GM23338 (cell line): ENCODE data around the gene ADCY1. TPM values are rescaled to one million over a fixed set of nuclear protein-coding genes. Genes with fewer than 3 reads are reported as not detected.

Source experiments
- ATAC-seq: fragments of 200-7000 bp; cut with Tn5 transposase; 3 replicates; pipeline ENCODE4 v1.9.1; 2020
- DNase-seq: peaks from one replicate; pipeline ENCODE4 v3.0.0-alpha.2; 2015; ENCODE audit warnings: low spot score
- H2AFZ ChIP-seq: fragments of 200-600 bp; sonication (generic); 2 replicates; pipeline ENCODE4 v1.8.0; 2016; ENCODE audit warnings: antibody characterized with exemption, mild to moderate bottlenecking, moderate library complexity
- H3F3A ChIP-seq: fragments of 200-600 bp; sonication (generic); replicated peaks from 2 replicates; pipeline ENCODE4 v1.8.0; 2017; ENCODE audit warnings: antibody characterized with exemption, mixed run types, low read depth
- H3K27ac ChIP-seq: fragments of 200-600 bp; sonication (generic); 2 replicates; pipeline ENCODE4 v1.6.1; 2016; ENCODE audit warnings: low read depth
- H3K27me3 ChIP-seq: fragments of 200-600 bp; sonication (generic); 2 replicates; pipeline ENCODE4 v1.8.0; 2016; ENCODE audit warnings: mild to moderate bottlenecking, mixed run types, moderate library complexity; ENCODE audit not compliant: insufficient read depth
- H3K36me3 ChIP-seq: fragments of 200-600 bp; sonication (generic); 2 replicates; pipeline ENCODE4 v1.8.0; 2016; ENCODE audit warnings: mild to moderate bottlenecking; ENCODE audit not compliant: insufficient read depth
- H3K4me1 ChIP-seq: fragments of 200-600 bp; sonication (generic); 2 replicates; pipeline ENCODE4 v1.8.0; 2016; ENCODE audit warnings: mild to moderate bottlenecking, moderate library complexity; ENCODE audit not compliant: insufficient read depth
- H3K4me2 ChIP-seq: fragments of 200-600 bp; sonication (generic); 2 replicates; pipeline ENCODE4 v1.7.1; 2017; ENCODE audit warnings: mixed run types
- H3K4me3 ChIP-seq: fragments of 200-600 bp; sonication (generic); 2 replicates; pipeline ENCODE4 v1.6.1; 2016; ENCODE audit warnings: mixed run types
- H3K79me2 ChIP-seq: fragments of 200-600 bp; sonication (generic); replicated peaks from 2 replicates; pipeline ENCODE4 v1.8.0; 2017; ENCODE audit warnings: mild to moderate bottlenecking; ENCODE audit not compliant: insufficient read depth
- H3K9me2 ChIP-seq: fragments of 200-600 bp; sonication (generic); 2 replicates; pipeline ENCODE4 v1.8.0; 2017; ENCODE audit not compliant: insufficient read depth
- H4K20me1 ChIP-seq: fragments of 200-600 bp; sonication (generic); replicated peaks from 2 replicates; pipeline ENCODE4 v1.8.0; 2017; ENCODE audit warnings: mild to moderate bottlenecking; ENCODE audit not compliant: insufficient read depth
- H3K27ac Mint-ChIP-seq: 2 replicates; pipeline ENCODE4 v1.8.0; 2020; ENCODE audit warnings: inconsistent platforms, mild to moderate bottlenecking, moderate library complexity, mixed read lengths
- H3K27me3 Mint-ChIP-seq: 3 replicates; pipeline ENCODE4 v1.8.0; 2022; ENCODE audit warnings: low read depth, mild to moderate bottlenecking, moderate library complexity, mixed read lengths, inconsistent platforms; ENCODE audit not compliant: insufficient read depth, poor library complexity
- H3K36me3 Mint-ChIP-seq: 3 replicates; pipeline ENCODE4 v1.8.0; 2021; ENCODE audit warnings: low read depth, mild to moderate bottlenecking, inconsistent platforms, moderate library complexity, mixed read lengths
- H3K4me1 Mint-ChIP-seq: 3 replicates; pipeline ENCODE4 v1.8.0; 2020; ENCODE audit warnings: mild to moderate bottlenecking, inconsistent platforms, mixed read lengths
- H3K4me3 Mint-ChIP-seq: 3 replicates; pipeline ENCODE4 v1.8.0; 2021; ENCODE audit warnings: moderate library complexity, mild to moderate bottlenecking, inconsistent platforms, mixed read lengths
- H3K9me3 Mint-ChIP-seq: 3 replicates; pipeline ENCODE4 v1.8.0; 2020; ENCODE audit warnings: moderate library complexity, mild to moderate bottlenecking, inconsistent platforms, mixed read lengths
- CREB1 ChIP-seq: fragments of 250-450 bp; sonication (Bioruptor Pico); IDR thresholded peaks from 2 replicates; pipeline ENCODE4 v1.5.0; 2020; ENCODE audit warnings: low read depth, mild to moderate bottlenecking, moderate library complexity
- EZH2 ChIP-seq: fragments of 200-600 bp; sonication (generic); IDR thresholded peaks from one replicate; pipeline ENCODE4 v1.8.0; 2017; ENCODE audit warnings: antibody characterized with exemption, mild to moderate bottlenecking, low read depth; ENCODE audit not compliant: unreplicated experiment
- NANOG ChIP-seq: IDR thresholded peaks from 2 replicates; pipeline ENCODE4 v1.6.1; 2016; ENCODE audit warnings: antibody characterized with exemption, borderline replicate concordance
- ZNF114 ChIP-seq: fragments of 250-450 bp; sonication (Bioruptor Pico); IDR thresholded peaks from 2 replicates; pipeline ENCODE4 v1.5.0; 2020; ENCODE audit warnings: mild to moderate bottlenecking, moderate library complexity
- polyA plus RNA-seq: library from polyadenylated mRNA; unstranded; fragments of >200 nt; fragmentation: Nextera tagmentation; extraction: Ambion mirVana; gene quantifications from 2 replicates; pipeline ENCODE4 v1.2.1, GENCODE V29; 2016
- total RNA-seq: library from RNA; depleted of rRNA; stranded (reverse); fragments of >200 nt; shearing (Covaris generic); gene quantifications from 2 replicates; pipeline ENCODE4 v1.2.3, GENCODE V29; 2014
- TF ChIP-seq, protein P1 (sequence below): IDR thresholded peaks from 2 replicates; pipeline ENCODE4 v1.6.1; 2016; ENCODE audit warnings: antibody characterized with exemption
- TF ChIP-seq, protein P2 (sequence below): fragments of 250-450 bp; sonication (Bioruptor Pico); IDR thresholded peaks from 2 replicates; pipeline ENCODE4 v1.5.0; 2020; ENCODE audit warnings: mild to moderate bottlenecking, moderate library complexity

The ADCY1 gene
- total and polyA plus RNA-seq, 2 experiments from 2014 or later = 2.3 to 18.7 TPM

DNA sequence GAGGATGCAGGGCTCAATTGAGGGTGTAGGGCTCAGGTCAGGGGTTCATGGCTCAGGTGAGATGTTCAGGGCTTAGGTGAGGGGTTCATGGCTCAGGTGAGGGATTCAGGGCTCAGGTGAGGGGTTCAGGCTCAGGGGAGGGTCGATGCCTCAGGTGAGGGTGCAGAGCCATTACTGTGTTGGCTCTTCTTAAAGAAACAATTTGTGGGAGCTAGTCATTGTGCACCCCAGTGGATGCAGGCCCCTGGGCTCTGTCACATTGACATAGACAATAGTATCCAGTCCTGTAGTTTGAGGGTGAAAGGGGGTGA, 86.7 kb downstream of the ADCY1 start:
- Histone ChIP-seq H2AFZ (no peak overlapping the region), H3K4me3 (no peak overlapping the region), H3K79me2 (no peaks in the 10 kb centered on the region), H3K9me2 (no peaks in the 10 kb centered on the region), H3K27me3 (no peaks in the 10 kb centered on the region), H3F3A (no peaks in the 10 kb centered on the region), H3K4me2 (no peak overlapping the region), H3K4me1 (no peaks in the 10 kb centered on the region), H3K36me3 (no peaks in the 10 kb centered on the region), H3K27ac (no peak overlapping the region), H4K20me1 (no peaks in the 10 kb centered on the region)
- Mint-ChIP-seq H3K27me3 (peaks cover 18% of the 10 kb centered on the region), H3K4me3 (no peak overlapping the region), H3K9me3 (peaks cover 2% of the 10 kb centered on the region; the same call in 2 of the 3 replicates), H3K36me3 (no peaks in the 10 kb centered on the region; the same call in 1 of the 3 replicates), H3K4me1 (no peaks in the 10 kb centered on the region), H3K27ac (peak overlapping the region; percentile 24; the same call in 1 of the 2 replicates)
- ATAC-seq = no peak
- no peak for DNase-seq
- no peak for TF ChIP-seq ZNF114
- no peak for TF ChIP-seq NANOG
- TF ChIP-seq EZH2 = no peak
- TF ChIP-seq, protein P1, sequence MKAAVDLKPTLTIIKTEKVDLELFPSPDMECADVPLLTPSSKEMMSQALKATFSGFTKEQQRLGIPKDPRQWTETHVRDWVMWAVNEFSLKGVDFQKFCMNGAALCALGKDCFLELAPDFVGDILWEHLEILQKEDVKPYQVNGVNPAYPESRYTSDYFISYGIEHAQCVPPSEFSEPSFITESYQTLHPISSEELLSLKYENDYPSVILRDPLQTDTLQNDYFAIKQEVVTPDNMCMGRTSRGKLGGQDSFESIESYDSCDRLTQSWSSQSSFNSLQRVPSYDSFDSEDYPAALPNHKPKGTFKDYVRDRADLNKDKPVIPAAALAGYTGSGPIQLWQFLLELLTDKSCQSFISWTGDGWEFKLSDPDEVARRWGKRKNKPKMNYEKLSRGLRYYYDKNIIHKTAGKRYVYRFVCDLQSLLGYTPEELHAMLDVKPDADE = no peak
- TF ChIP-seq, protein P2, sequence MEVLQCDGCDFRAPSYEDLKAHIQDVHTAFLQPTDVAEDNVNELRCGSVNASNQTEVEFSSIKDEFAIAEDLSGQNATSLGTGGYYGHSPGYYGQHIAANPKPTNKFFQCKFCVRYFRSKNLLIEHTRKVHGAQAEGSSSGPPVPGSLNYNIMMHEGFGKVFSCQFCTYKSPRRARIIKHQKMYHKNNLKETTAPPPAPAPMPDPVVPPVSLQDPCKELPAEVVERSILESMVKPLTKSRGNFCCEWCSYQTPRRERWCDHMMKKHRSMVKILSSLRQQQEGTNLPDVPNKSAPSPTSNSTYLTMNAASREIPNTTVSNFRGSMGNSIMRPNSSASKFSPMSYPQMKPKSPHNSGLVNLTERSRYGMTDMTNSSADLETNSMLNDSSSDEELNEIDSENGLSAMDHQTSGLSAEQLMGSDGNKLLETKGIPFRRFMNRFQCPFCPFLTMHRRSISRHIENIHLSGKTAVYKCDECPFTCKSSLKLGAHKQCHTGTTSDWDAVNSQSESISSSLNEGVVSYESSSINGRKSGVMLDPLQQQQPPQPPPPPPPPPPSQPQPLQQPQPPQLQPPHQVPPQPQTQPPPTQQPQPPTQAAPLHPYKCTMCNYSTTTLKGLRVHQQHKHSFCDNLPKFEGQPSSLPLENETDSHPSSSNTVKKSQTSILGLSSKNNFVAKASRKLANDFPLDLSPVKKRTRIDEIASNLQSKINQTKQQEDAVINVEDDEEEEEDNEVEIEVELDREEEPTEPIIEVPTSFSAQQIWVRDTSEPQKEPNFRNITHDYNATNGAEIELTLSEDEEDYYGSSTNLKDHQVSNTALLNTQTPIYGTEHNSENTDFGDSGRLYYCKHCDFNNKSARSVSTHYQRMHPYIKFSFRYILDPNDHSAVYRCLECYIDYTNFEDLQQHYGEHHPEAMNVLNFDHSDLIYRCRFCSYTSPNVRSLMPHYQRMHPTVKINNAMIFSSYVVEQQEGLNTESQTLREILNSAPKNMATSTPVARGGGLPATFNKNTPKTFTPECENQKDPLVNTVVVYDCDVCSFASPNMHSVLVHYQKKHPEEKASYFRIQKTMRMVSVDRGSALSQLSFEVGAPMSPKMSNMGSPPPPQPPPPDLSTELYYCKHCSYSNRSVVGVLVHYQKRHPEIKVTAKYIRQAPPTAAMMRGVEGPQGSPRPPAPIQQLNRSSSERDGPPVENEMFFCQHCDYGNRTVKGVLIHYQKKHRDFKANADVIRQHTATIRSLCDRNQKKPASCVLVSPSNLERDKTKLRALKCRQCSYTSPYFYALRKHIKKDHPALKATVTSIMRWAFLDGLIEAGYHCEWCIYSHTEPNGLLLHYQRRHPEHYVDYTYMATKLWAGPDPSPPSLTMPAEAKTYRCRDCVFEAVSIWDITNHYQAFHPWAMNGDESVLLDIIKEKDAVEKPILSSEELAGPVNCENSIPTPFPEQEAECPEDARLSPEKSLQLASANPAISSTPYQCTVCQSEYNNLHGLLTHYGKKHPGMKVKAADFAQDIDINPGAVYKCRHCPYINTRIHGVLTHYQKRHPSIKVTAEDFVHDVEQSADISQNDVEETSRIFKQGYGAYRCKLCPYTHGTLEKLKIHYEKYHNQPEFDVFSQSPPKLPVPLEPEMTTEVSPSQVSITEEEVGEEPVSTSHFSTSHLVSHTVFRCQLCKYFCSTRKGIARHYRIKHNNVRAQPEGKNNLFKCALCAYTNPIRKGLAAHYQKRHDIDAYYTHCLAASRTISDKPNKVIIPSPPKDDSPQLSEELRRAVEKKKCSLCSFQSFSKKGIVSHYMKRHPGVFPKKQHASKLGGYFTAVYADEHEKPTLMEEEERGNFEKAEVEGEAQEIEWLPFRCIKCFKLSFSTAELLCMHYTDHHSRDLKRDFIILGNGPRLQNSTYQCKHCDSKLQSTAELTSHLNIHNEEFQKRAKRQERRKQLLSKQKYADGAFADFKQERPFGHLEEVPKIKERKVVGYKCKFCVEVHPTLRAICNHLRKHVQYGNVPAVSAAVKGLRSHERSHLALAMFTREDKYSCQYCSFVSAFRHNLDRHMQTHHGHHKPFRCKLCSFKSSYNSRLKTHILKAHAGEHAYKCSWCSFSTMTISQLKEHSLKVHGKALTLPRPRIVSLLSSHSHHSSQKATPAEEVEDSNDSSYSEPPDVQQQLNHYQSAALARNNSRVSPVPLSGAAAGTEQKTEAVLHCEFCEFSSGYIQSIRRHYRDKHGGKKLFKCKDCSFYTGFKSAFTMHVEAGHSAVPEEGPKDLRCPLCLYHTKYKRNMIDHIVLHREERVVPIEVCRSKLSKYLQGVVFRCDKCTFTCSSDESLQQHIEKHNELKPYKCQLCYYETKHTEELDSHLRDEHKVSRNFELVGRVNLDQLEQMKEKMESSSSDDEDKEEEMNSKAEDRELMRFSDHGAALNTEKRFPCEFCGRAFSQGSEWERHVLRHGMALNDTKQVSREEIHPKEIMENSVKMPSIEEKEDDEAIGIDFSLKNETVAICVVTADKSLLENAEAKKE (CRISPR knock-in tag) = no peak
- TF ChIP-seq CREB1 (CRISPR knock-in tag) = no peak
